DLD1 (cell line): Measurements from ENCODE around the gene TRIM54.
"Not testable (repeated sequence)": the region's sequence is repeated elsewhere in the genome, so short reads cannot be mapped to it uniquely, and the experiment has no call there.

Source experiments
- in situ Hi-C: cut with HindIII; loops from 2 replicates; pipeline ENCODE4 v1.10.0; 2017; ENCODE audit warnings: low sequenced_read_pairs

The TRIM54 gene

GRCh38 chr2:27256855-27257454 lies 25.3 kb upstream of the TRIM54 start:
- in situ Hi-C loops = no loop called here

GRCh38 chr2:27258051-27258450 lies 24.2 kb upstream of the TRIM54 start:
- in situ Hi-C loops = no loop called here

- in situ Hi-C loops = no loop called here
Measured at GRCh38 chr2:27261241-27261925, 20.8 kb upstream of the TRIM54 start.

- in situ Hi-C loops = no loop called here
Measured at GRCh38 chr2:27261926-27262298, 20.3 kb upstream of the TRIM54 start.

GRCh38 chr2:27262379-27263286 lies 19.6 kb upstream of the TRIM54 start, which contains the start of gene SLC30A3:
Gene SLC30A3, minus strand, starts transcription at chr2:27263047. Its CDS starts 141 bp downstream, at chr2:27262906.
- in situ Hi-C loops = no loop called here

GRCh38 chr2:27263287-27264252 lies 18.7 kb upstream of the TRIM54 start:
- in situ Hi-C loops = no loop called here

- in situ Hi-C loops = no loop called here
Measured at GRCh38 chr2:27264253-27264752, 17.9 kb upstream of the TRIM54 start.

GRCh38 chr2:27264753-27265535 lies 17.3 kb upstream of the TRIM54 start:
- in situ Hi-C loops = no loop called here

GRCh38 chr2:27265536-27265870 lies 16.7 kb upstream of the TRIM54 start:
- in situ Hi-C loops = no loop called here

- in situ Hi-C loops = not testable (repeated sequence)
Measured at GRCh38 chr2:27268296-27268695, 13.9 kb upstream of the TRIM54 start.

GRCh38 chr2:27270131-27270530 lies 12.1 kb upstream of the TRIM54 start:
- in situ Hi-C loops = no loop called here

- in situ Hi-C loops = no loop called here
Measured at GRCh38 chr2:27270670-27271069, 11.6 kb upstream of the TRIM54 start.

GRCh38 chr2:27271631-27272340 lies 10.4 kb upstream of the TRIM54 start:
- in situ Hi-C loops = no loop called here

- in situ Hi-C loops = not testable (repeated sequence)
Measured at GRCh38 chr2:27272537-27273522, 9.4 kb upstream of the TRIM54 start.

GRCh38 chr2:27275211-27276150 lies 6.7 kb upstream of the TRIM54 start, which contains the start of gene DNAJC5G:
Gene DNAJC5G, plus strand, starts transcription at chr2:27275433. Its CDS starts 1,296 bp downstream, at chr2:27276729.
- in situ Hi-C loops = no loop called here

GRCh38 chr2:27278010-27278409 lies 4.2 kb upstream of the TRIM54 start:
- in situ Hi-C loops = no loop called here

- in situ Hi-C loops = no loop called here
Measured at GRCh38 chr2:27280826-27281225, 1.4 kb upstream of the TRIM54 start.
